G401.6 (cell line): ENCODE results near the gene SDCBP2.

Experiments
- FAIRE-seq: peaks from 2 replicates; lab custom pipeline; 2012; peaks lifted over from hg19 to GRCh38; lab: Jason Lieb, UNC

SDCBP2 gene

DNA sequence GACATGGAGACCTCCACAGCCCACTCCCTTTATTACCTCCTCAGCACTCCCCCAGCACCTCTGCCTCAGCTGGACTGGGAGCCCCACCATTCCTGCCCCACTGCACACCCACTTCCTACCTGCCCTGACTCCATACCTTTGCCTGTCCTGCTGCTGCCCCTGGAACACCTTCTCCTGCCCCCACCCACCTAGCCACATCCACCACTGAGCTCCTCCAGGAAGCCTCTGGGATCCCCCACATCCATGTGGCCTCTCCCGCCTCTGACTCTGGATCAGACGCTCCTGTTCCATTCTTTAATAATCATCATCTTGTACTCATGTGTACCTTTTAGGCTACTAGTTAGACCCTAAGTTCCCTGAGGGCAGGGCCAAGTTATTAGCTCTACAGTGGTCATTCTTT lies 2.2 kb upstream of the SDCBP2 start:
- no peak for FAIRE-seq

- FAIRE-seq: no peak
These were observed 1.3 kb upstream of the SDCBP2 start for GRCh38 chr20:1330075-1330830.

DNA sequence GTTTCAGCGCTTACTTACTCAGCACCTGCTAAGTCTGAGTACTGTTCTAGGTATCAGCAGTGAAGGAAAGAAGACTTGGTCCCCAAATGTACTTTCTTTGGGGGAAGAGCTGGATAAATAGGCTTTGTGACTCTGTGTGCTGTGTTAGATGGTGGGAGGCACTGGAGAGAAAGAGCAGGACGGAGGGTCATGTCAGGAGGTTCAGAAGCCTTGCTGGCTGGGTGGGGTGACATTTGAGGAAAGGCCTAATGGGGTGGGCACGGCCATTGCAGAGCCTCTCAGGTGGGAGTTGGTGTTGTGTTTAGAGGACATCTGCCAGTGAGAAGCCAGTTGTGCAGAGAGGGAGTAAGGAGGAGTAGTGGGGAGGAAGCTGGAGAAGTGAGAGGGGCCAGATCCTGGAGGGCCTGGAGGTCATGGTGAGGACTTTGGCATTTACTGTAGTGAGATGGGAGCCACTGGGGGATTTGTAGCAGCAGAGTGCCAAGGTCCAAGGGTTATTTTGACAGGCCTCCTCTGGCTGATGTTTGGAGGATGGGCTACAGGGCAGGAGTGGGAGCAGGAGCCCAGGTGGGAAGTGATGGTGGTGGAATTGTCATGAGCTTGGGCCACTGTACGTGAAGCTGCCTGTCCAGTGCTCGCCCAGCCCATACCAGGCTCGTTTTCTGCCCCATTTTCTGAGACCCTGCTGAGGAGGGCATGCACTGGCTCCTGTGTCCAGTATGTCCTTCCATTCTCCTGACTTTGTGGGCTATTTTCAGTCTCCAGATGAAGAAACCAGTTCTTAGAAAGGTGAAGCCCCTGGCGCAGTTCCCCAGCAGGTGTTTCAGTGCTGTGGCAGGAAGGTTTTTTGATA lies 886 bp downstream of the SDCBP2 start:
- FAIRE-seq: no peak

GRCh38 chr20:1327241-1327653 lies 1.7 kb downstream of the SDCBP2 start:
- FAIRE-seq: no peak

- FAIRE-seq: no peak
These were observed 2.7 kb downstream of the SDCBP2 start for GRCh38 chr20:1326031-1326930.

DNA sequence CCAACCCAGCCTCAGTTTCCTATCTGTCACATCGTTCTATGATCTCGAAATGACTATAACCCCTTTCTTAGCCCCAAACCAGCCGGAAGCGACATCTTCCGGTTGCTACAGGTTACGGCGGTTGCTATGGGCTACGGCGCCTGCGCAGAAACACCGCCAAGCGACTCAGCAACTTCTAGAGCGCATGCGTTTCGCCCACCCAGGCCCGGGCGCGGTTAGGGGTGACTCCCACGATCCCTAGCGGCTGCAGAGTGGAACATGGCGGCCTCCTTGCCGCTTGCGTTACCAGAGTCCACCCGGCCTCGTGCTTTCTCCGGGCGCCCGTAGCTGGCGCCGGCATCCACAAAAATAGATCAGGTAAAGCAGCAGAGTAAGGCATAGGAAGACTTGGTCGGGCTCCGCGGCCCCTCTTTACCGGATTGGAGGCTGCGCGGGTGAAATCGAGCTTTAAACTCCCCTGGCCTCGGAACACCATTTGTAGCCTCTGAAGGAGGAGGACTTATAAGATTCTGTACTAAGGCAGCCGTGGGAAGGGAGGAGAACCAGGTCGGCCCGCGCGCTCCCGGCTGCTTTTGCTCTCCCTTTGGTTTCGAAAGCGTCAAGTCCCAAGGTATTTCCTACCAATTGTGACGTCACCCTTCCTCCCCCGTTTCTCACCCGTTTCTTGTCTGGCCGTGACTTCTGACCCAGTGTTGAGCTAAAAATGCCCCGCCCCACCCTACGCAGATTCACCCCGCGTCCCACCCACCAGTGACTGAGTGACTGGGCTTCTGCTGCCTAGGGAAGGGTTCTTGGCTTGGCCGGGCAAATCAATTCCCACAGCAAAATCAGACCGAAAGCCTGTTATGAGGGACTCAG lies 3.5 kb downstream of the SDCBP2 start:
- FAIRE-seq: peak; percentile 96

- FAIRE-seq: no peak
These were observed 4.3 kb downstream of the SDCBP2 start for GRCh38 chr20:1324598-1325172.

DNA sequence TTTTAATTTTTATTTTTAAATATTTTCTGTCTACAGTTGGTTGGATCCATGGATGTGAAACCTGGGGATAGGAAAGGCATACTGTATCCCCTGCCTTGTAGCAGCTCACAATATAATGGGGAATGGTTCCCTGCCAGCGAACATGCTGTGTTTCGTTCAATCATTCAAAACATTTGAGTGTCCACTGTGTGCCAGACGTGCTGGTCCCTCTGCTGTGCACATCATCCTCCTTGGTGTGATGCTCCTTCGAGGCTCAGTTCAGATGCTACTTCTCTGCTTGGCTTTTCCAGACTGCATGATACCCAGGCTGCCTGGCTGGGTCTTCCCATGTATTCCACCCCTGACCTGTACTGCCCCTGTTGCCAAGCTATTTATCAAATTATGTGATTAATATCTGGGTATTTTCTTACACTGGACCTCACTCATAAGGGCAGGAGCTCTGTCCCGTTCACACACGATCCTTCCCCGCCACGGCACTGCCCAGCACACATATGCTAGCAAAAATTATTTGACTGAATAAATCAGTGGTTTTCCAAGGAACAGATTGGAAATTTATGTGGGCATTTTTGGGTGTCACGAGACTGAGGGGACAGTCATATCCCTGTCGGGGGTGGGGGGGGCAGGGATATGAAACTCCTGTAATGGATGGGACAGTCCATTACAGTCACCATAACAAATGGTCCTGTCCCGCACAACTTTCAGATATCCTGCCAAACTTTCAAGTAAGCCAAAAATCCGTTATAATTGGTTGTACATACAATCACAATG lies 4.9 kb downstream of the SDCBP2 start:
- FAIRE-seq: no peak

- no peak for FAIRE-seq
These were observed 5.7 kb downstream of the SDCBP2 start for GRCh38 chr20:1323256-1323655.

DNA sequence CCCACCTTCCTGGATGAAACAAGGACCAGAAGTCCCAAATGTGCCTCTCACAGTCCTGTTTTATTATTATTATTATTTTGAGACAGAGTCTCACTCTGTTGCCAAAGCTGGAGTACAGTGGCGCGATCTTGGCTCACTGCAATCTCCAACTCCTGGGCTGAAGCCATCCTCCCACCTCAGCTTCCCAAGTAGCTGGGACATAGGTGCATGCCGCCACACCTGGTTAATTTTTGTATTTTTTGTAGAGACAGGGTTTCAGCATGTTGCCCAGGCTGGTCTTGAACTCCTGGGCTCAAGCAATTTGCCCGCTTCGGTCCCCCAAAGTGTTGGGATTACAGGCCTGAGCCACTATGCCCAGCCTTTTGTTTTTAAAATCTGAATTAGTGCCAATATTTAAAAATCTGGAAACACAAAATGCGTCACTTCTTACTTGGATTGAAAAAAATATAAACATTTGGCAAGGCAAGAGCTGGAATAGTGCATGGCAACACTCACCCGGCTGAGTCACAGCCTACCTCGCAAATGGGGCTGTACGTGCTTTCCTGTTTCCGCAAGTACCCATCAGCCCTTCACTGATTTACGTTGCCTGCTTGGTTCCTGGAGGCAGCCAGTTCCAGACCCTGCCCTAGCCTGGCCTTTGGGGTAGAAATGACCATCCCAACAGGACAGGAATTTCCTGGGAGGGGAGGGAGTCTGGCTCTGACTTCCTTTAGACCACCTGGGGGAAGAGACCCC lies 6.3 kb downstream of the SDCBP2 start:
- no peak for FAIRE-seq

- no peak for FAIRE-seq
These were observed 7.3 kb downstream of the SDCBP2 start for GRCh38 chr20:1321654-1321939.

DNA sequence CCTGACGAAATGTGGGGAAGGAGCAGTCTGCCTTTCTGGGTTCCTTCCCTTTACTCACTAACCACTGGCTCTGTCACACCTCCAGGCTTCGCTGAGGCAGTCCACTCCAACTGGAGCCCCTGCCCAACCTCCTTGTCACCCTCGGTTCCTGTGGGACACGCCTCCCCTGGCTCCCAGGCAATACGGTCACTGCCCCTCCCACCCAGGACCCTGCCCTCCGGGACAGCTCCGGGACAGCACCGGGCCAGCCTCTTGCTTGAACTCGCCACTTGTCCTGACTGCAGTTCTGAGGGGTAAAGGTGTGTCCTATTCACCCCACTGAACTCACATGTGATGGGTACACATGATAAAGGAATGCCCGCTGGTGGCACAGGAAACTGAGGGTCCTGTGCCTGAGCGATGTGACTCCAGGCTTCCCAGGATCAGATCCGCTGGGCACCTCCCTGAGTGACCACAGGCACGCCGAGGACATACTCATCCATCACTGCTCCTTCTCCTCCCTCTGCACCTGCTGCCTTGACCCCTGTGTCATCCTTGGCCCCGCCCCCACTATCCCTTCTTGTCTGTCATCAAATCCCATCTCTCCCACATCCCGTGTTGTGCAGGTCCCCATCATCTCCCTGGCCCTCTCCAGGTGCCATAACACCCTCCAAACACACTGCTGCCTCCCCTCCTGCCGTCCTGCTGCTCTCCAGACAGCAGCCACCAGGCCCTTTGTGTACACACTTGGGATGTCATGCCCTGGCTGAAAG lies 7.9 kb downstream of the SDCBP2 start:
- no peak for FAIRE-seq

GRCh38 chr20:1320016-1320415 lies 8.9 kb downstream of the SDCBP2 start:
- no peak for FAIRE-seq

- FAIRE-seq: no peak
These were observed 9.5 kb downstream of the SDCBP2 start for GRCh38 chr20:1319462-1319861.

DNA sequence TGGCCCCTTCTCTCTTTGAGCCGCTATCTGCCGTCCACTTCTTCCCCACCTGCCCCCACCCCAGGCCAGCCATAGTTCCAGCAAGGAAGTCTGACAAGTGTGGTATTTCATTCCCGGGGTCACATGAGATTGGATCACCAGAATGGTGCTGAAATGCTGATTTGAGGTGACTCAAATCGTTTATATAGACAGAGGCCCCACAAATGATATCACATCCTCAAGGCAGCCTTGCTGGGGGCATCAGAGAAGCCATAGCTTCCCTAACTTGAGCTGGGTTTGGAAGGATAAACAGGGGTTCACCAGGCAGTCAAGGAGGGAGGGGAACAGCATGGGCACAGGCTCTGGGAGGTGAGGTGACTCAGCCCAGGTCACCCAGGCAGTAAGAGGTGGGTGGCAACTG lies 9.9 kb downstream of the SDCBP2 start:
- no peak for FAIRE-seq

DNA sequence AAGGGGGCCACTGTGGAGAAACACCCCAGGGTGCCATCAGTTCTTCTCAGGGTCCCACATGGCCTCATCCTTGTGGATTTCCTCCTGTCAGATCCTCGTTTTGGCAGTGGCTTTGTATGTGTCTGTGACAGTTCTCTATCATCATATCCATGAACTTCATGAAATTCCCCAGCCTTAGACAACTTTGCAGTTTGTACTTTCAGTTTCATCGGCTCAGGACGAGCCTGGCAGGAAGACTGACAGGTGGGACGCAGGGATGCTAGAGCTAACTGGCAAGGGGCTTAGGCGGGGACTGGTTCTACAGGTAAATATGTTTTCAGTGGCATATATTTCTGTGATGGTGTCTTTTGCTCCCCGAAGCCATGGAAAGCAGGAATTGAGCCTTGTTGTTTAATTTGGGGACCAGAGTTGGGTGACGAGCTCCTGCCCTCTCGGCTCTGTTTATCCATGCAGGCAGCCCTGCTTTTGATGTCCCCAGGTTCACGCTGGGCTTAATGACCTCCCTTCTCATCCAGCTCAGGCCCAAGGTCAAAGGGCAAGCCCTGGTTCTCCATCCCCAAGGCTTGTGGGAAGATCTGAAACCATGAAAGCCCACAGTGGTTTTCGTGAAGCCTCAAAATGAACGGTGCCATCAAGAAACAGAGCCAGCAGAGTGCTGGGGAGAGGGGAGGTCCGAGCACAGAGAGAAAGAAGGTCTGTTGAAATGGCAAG lies 11.2 kb downstream of the SDCBP2 start:
- FAIRE-seq: no peak

- no peak for FAIRE-seq
These were observed 13.1 kb downstream of the SDCBP2 start for GRCh38 chr20:1315804-1316203.

DNA sequence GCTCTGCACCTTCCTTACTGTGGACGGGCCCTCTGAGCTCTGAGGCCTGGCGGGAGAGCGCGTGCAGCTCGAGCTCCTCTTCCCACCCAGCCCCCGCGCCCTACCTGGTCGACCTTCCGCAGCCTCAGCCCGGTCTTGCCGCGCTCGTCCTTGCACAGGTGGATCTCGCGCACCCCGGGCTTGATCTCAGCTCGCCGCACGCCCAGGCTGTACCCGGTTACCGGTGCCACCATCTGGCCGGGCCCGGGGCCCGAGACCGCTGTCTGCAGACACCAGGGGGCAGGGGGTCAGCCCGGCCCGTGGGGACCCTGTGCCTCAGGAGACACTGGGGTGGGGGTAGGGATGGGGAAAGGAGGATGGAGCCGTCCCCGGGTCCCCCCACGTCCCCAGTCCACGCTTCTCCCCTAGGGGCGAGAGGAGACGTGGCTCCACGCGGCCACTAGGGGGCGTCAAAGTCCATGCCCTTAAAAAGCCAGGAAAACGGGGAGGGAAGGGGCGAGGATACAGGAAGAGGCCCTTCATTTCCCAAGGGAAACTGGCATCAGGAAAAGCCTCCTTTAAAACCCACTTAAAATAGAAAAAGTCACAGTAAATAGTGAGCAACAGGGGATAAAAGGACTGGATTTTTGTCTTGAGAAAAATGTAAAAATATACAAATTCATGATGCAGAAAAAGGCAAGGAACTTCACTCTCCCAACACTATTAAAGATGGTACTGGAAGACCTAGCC lies 15.5 kb downstream of the SDCBP2 start:
- no peak for FAIRE-seq
